HUES64 (cell line): Measurements from ENCODE around the gene CIZ1.
"Not testable (repeated sequence)": the region's sequence is repeated elsewhere in the genome, so short reads cannot be mapped to it uniquely, and the experiment has no call there.

Experiments
- H3K27ac ChIP-seq: 2 replicates; pipeline ENCODE4 v1.7.0; 2013; ENCODE audit warnings: low read depth, low read length, inconsistent platforms
- H3K27me3 ChIP-seq: 2 replicates; pipeline ENCODE4 v1.6.1; 2013; ENCODE audit warnings: mild to moderate bottlenecking, low read length; ENCODE audit not compliant: insufficient read depth
- H3K36me3 ChIP-seq: 2 replicates; pipeline ENCODE4 v1.6.1; 2013; ENCODE audit warnings: mild to moderate bottlenecking, low read length; ENCODE audit not compliant: insufficient read depth
- H3K4me1 ChIP-seq: 2 replicates; pipeline ENCODE4 v1.6.1; 2013; ENCODE audit warnings: mild to moderate bottlenecking, low read length, moderate library complexity; ENCODE audit not compliant: insufficient read depth
- H3K4me3 ChIP-seq: 2 replicates; pipeline ENCODE4 v1.5.1; 2013; ENCODE audit warnings: mild to moderate bottlenecking, low read length, moderate library complexity
- H3K9ac ChIP-seq: 2 replicates; pipeline ENCODE4 v1.6.1; 2013; ENCODE audit warnings: mild to moderate bottlenecking, low read depth, low read length
- H3K9me3 ChIP-seq: 2 replicates; pipeline ENCODE4 v1.6.1; 2013; ENCODE audit warnings: low read depth, low read length; ENCODE audit not compliant: insufficient read depth
- WGBS: fragments of 150-250, 120-280 bp; methylation state at CpG from one replicate; pipeline ENCODE4 v1.1.7; 2013; ENCODE audit warnings: missing lambda C conversion rate; 5-methylcytosine and 5-hydroxymethylcytosine counted together

Gene CIZ1

GRCh38 chr9:128182893-128183588 is 8.3 kb downstream of the CIZ1 start:
- no peak overlapping the region for H3K9ac ChIP-seq
- H3K36me3 ChIP-seq, result peaks cover 66% of the 10 kb centered on the region
- no peaks in the 10 kb centered on the region for H3K4me1 ChIP-seq
- H3K9me3 ChIP-seq, result peaks cover 6% of the 10 kb centered on the region; the same call in 1 of the 2 replicates
- H3K4me3 ChIP-seq, result no peak overlapping the region
- H3K27ac ChIP-seq, result no peak overlapping the region
- WGBS, result 93% methylated on average over 12 of the region's 12 CpGs
- no peaks in the 10 kb centered on the region for H3K27me3 ChIP-seq

- H3K9me3 ChIP-seq, H3K27ac ChIP-seq, H3K4me3 ChIP-seq, H3K27me3 ChIP-seq, H3K4me1 ChIP-seq, H3K9ac ChIP-seq: not testable (repeated sequence)
- 9% methylated on average over 11 of the region's 12 CpGs for WGBS
- peaks cover 68% of the 10 kb centered on the region for H3K36me3 ChIP-seq
Observed at GRCh38 chr9:128181480-128181879, 9.9 kb downstream of the CIZ1 start.

GRCh38 chr9:128180447-128180846 is 10.9 kb downstream of the CIZ1 start:
- 92% methylated on average over 8 of the region's 8 CpGs for WGBS
- no peak overlapping the region for H3K9ac ChIP-seq
- peaks cover 71% of the 10 kb centered on the region for H3K36me3 ChIP-seq

GRCh38 chr9:128180001-128180400 is 11.4 kb downstream of the CIZ1 start:
- WGBS, result 96% methylated on average over 8 of the region's 8 CpGs
- no peak overlapping the region for H3K9ac ChIP-seq
- no peak overlapping the region for H3K27ac ChIP-seq
- no peaks in the 10 kb centered on the region for H3K4me1 ChIP-seq
- H3K36me3 ChIP-seq, result peaks cover 72% of the 10 kb centered on the region
- peaks cover 6% of the 10 kb centered on the region; the same call in 1 of the 2 replicates for H3K9me3 ChIP-seq
- no peaks in the 10 kb centered on the region for H3K27me3 ChIP-seq
- H3K4me3 ChIP-seq, result no peak overlapping the region

More at GRCh38 chr9:128180447-128180846, 10.9 kb downstream of the CIZ1 start:
- Histone ChIP-seq H3K9me3 (peaks cover 6% of the 10 kb centered on the region; the same call in 1 of the 2 replicates), H3K27me3 (no peaks in the 10 kb centered on the region), H3K4me1 (no peaks in the 10 kb centered on the region), H3K27ac (no peak overlapping the region), H3K4me3 (no peak overlapping the region)

GRCh38 chr9:128178806-128179431 is 12.5 kb downstream of the CIZ1 start:
- H3K9me3 ChIP-seq, result peaks cover 6% of the 10 kb centered on the region; the same call in 1 of the 2 replicates
- peaks cover 75% of the 10 kb centered on the region for H3K36me3 ChIP-seq
- no peak overlapping the region for H3K4me3 ChIP-seq
- H3K27ac ChIP-seq, result no peak overlapping the region
- H3K27me3 ChIP-seq, result no peaks in the 10 kb centered on the region
- no peaks in the 10 kb centered on the region for H3K4me1 ChIP-seq
- no peak overlapping the region for H3K9ac ChIP-seq
- WGBS, result 96% methylated on average over 11 of the region's 11 CpGs

- Histone ChIP-seq H3K4me1 (no peaks in the 10 kb centered on the region), H3K4me3 (no peak overlapping the region), H3K36me3 (peaks cover 63% of the 10 kb centered on the region), H3K9me3 (peaks cover 6% of the 10 kb centered on the region; the same call in 1 of the 2 replicates), H3K9ac (no peak overlapping the region), H3K27me3 (no peaks in the 10 kb centered on the region), H3K27ac (no peak overlapping the region)
- 91% methylated on average over 2 of the region's 2 CpGs for WGBS
Observed at GRCh38 chr9:128175726-128176125, 15.6 kb downstream of the CIZ1 start.

- WGBS, result 85% methylated on average over 8 of the region's 8 CpGs
- Histone ChIP-seq H3K27me3 (no peaks in the 10 kb centered on the region), H3K4me1 (no peaks in the 10 kb centered on the region), H3K27ac (no peak overlapping the region), H3K4me3 (no peak overlapping the region), H3K9ac (no peak overlapping the region), H3K9me3 (peaks cover 6% of the 10 kb centered on the region; the same call in 1 of the 2 replicates), H3K36me3 (peaks cover 59% of the 10 kb centered on the region)
Observed at GRCh38 chr9:128175102-128175563, 16.2 kb downstream of the CIZ1 start.

- no peak overlapping the region for H3K9ac ChIP-seq
- H3K4me1 ChIP-seq, result no peaks in the 10 kb centered on the region
- H3K27ac ChIP-seq, result no peak overlapping the region
- 92% methylated on average over 4 of the region's 4 CpGs for WGBS
- peaks cover 60% of the 10 kb centered on the region for H3K36me3 ChIP-seq
- no peak overlapping the region for H3K4me3 ChIP-seq
- H3K27me3 ChIP-seq, result no peaks in the 10 kb centered on the region
- peaks cover 2% of the 10 kb centered on the region; the same call in 1 of the 2 replicates for H3K9me3 ChIP-seq
Observed at GRCh38 chr9:128174062-128174461, 17.3 kb downstream of the CIZ1 start.

- 94% methylated on average over 8 of the region's 8 CpGs for WGBS
- Histone ChIP-seq H3K36me3 (peaks cover 56% of the 10 kb centered on the region), H3K9ac (no peak overlapping the region), H3K27ac (no peak overlapping the region), H3K4me1 (no peaks in the 10 kb centered on the region), H3K4me3 (no peak overlapping the region), H3K27me3 (no peaks in the 10 kb centered on the region), H3K9me3 (no peaks in the 10 kb centered on the region)
Observed at GRCh38 chr9:128169925-128170324, 21.4 kb downstream of the CIZ1 start.

- Histone ChIP-seq H3K36me3 (peaks cover 58% of the 10 kb centered on the region), H3K9me3 (no peaks in the 10 kb centered on the region), H3K9ac (no peak overlapping the region), H3K4me1 (no peaks in the 10 kb centered on the region), H3K27me3 (no peaks in the 10 kb centered on the region), H3K4me3 (no peak overlapping the region), H3K27ac (no peak overlapping the region)
- 94% methylated on average over 8 of the region's 8 CpGs for WGBS
Observed at GRCh38 chr9:128169492-128169891, 21.9 kb downstream of the CIZ1 start.

GRCh38 chr9:128168731-128169308 is 22.6 kb downstream of the CIZ1 start:
- no peaks in the 10 kb centered on the region for H3K27me3 ChIP-seq
- H3K27ac ChIP-seq, result no peak overlapping the region
- no peaks in the 10 kb centered on the region for H3K4me1 ChIP-seq
- no peak overlapping the region for H3K9ac ChIP-seq
- H3K9me3 ChIP-seq, result no peaks in the 10 kb centered on the region
- H3K4me3 ChIP-seq, result no peak overlapping the region
- H3K36me3 ChIP-seq, result peaks cover 60% of the 10 kb centered on the region
- WGBS, result 93% methylated on average over 8 of the region's 8 CpGs
